Left forelimb (tissue), 1 donor: Measurements from ENCODE around the gene NES.

ENCODE experiments used
- DNase-seq: peaks from one replicate; pipeline ENCODE4 v3.0.0-alpha.2; 2018; ENCODE audit warnings: low spot score

NES gene

GRCh38 chr1:156680056-156680455 lies 2.8 kb upstream of the NES start:
- DNase-seq: no peak

- no peak for DNase-seq
Observed at GRCh38 chr1:156677616-156678596, 699 bp upstream of the NES start.

GRCh38 chr1:156676114-156676819 lies 940 bp downstream of the NES start:
- no peak for DNase-seq

GRCh38 chr1:156675210-156676113 lies 1.7 kb downstream of the NES start:
- DNase-seq: no peak

GRCh38 chr1:156673387-156674121 lies 3.7 kb downstream of the NES start:
- no peak for DNase-seq

GRCh38 chr1:156671804-156672203 lies 5.4 kb downstream of the NES start:
- DNase-seq: no peak

GRCh38 chr1:156670791-156671190 lies 6.4 kb downstream of the NES start:
- no peak for DNase-seq

- DNase-seq: no peak
Observed at GRCh38 chr1:156670359-156670758, 6.8 kb downstream of the NES start.

GRCh38 chr1:156669794-156670193 lies 7.4 kb downstream of the NES start:
- no peak for DNase-seq

- no peak for DNase-seq
Observed at GRCh38 chr1:156668801-156669637, 8.2 kb downstream of the NES start.

GRCh38 chr1:156667968-156668709 lies 9.1 kb downstream of the NES start:
- no peak for DNase-seq

- DNase-seq: peak; percentile 87
Observed at GRCh38 chr1:156667610-156667967, 9.6 kb downstream of the NES start.

- DNase-seq: no peak
Observed at GRCh38 chr1:156666862-156667609, 10.2 kb downstream of the NES start.

- no peak for DNase-seq
Observed at GRCh38 chr1:156665539-156665938, 11.7 kb downstream of the NES start.

GRCh38 chr1:156664767-156665411 lies 12.3 kb downstream of the NES start:
- no peak for DNase-seq

GRCh38 chr1:156664046-156664766 lies 13.0 kb downstream of the NES start:
- DNase-seq: no peak

- peak; percentile 87 for DNase-seq
Observed at GRCh38 chr1:156663178-156663577, 14.0 kb downstream of the NES start.

- DNase-seq: no peak
Observed at GRCh38 chr1:156662800-156663055, 14.5 kb downstream of the NES start.
